Stomach (tissue), 4 donors: ENCODE data around the gene FUT8.

ENCODE experiments used
- POLR2A ChIP-seq, 4 donors: fragments of 450-650 bp; IDR thresholded peaks; one replicate each; pipeline ENCODE4 v1.6.1; 2016; ENCODE audit warnings: antibody characterized with exemption in 4 of 4, control low read depth in 2 of 4, mild to moderate bottlenecking in 1 of 4, moderate library complexity in 1 of 4
- POLR2AphosphoS5 ChIP-seq, 3 donors: sonication (generic); formaldehyde crosslinking; IDR thresholded peaks; one replicate each; pipeline ENCODE4 v1.6.1; 2016; ENCODE audit warnings: antibody characterized with exemption in 3 of 3
- TF ChIP-seq, protein P1 (sequence below), 7 experiments: fragments of 450-650 bp in 4 of 7; fragments of 200-600 bp in 3 of 7; sonication (generic) in 3 of 7; IDR thresholded peaks; one replicate each; pipeline ENCODE4 v1.5.1; 2016 to 2019; ENCODE audit warnings: antibody characterized with exemption in 7 of 7, control low read depth in 2 of 7, mild to moderate bottlenecking in 1 of 7

DNA sequence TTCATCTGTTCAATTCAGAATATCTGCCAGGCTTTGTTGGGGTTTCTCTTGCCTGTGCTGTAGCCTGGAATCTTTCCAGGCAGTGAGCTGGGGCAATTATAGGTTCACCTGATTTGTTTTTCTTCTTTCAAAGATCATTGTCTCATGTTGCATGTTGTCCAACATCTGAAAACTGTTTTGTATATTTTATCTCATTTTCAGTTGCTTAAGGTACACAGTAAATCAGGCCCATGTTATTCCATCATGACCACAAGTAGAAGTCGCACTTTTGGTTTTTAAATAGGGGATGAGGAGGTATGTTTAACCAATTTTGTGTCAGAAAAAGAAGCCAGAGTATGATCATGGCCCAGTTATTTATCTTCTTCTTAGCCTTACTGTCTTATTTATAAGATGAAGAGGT, 24.9 kb upstream of the FUT8 start:
- TF ChIP-seq, protein P1, sequence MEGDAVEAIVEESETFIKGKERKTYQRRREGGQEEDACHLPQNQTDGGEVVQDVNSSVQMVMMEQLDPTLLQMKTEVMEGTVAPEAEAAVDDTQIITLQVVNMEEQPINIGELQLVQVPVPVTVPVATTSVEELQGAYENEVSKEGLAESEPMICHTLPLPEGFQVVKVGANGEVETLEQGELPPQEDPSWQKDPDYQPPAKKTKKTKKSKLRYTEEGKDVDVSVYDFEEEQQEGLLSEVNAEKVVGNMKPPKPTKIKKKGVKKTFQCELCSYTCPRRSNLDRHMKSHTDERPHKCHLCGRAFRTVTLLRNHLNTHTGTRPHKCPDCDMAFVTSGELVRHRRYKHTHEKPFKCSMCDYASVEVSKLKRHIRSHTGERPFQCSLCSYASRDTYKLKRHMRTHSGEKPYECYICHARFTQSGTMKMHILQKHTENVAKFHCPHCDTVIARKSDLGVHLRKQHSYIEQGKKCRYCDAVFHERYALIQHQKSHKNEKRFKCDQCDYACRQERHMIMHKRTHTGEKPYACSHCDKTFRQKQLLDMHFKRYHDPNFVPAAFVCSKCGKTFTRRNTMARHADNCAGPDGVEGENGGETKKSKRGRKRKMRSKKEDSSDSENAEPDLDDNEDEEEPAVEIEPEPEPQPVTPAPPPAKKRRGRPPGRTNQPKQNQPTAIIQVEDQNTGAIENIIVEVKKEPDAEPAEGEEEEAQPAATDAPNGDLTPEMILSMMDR (IDR thresholded peaks at IDR 0.05): no peak
- TF ChIP-seq POLR2A (IDR thresholded peaks at IDR 0.05) (no peak), POLR2AphosphoS5 (IDR thresholded peaks at IDR 0.05) (no peak)
